ENCODE data around the gene GRIFIN.

Gene GRIFIN

GRCh38 chr7:2497500-2498336 is 21.5 kb upstream of the GRIFIN start:
- DNase-seq = no peak

- DNase-seq = no peak
Observed at GRCh38 chr7:2497065-2497464, 20.9 kb upstream of the GRIFIN start.

- DNase-seq = no peak
Observed at GRCh38 chr7:2496375-2496774, 20.2 kb upstream of the GRIFIN start.

- no peak for DNase-seq
Observed at GRCh38 chr7:2495418-2496299, 19.5 kb upstream of the GRIFIN start.

GRCh38 chr7:2494191-2495130 is 18.3 kb upstream of the GRIFIN start:
- no peak for DNase-seq

GRCh38 chr7:2493205-2494164 is 17.3 kb upstream of the GRIFIN start:
- no peak for DNase-seq

- no peak for DNase-seq
Observed at GRCh38 chr7:2492038-2492437, 15.8 kb upstream of the GRIFIN start.

- DNase-seq = no peak
Observed at GRCh38 chr7:2490181-2490651, 14.0 kb upstream of the GRIFIN start.

GRCh38 chr7:2488681-2489080 is 12.5 kb upstream of the GRIFIN start:
- DNase-seq = no peak

- DNase-seq = no peak
Observed at GRCh38 chr7:2488272-2488645, 12.1 kb upstream of the GRIFIN start.

GRCh38 chr7:2487586-2488271 is 11.5 kb upstream of the GRIFIN start:
- DNase-seq = no peak

- DNase-seq = no peak
Observed at GRCh38 chr7:2484868-2485267, 8.7 kb upstream of the GRIFIN start.

GRCh38 chr7:2483494-2483893 is 7.3 kb upstream of the GRIFIN start:
- no peak for DNase-seq

- no peak for DNase-seq
Observed at GRCh38 chr7:2482725-2483451, 6.7 kb upstream of the GRIFIN start.

- DNase-seq = no peak
Observed at GRCh38 chr7:2481195-2481594, 5.0 kb upstream of the GRIFIN start.

- no peak for DNase-seq
Observed at GRCh38 chr7:2480070-2480408, 3.8 kb upstream of the GRIFIN start.

- no peak for DNase-seq
Observed at GRCh38 chr7:2479276-2480069, 3.3 kb upstream of the GRIFIN start.

- no peak for DNase-seq
Observed at GRCh38 chr7:2478800-2479199, 2.6 kb upstream of the GRIFIN start.

- DNase-seq = peak; percentile 10
Observed at GRCh38 chr7:2478399-2478785, 2.2 kb upstream of the GRIFIN start.

All from CD4-positive, alpha-beta T cell treated with Interferon gamma for 1 hour (primary cell).